GM12874 (cell line): ENCODE results near the gene TIMM8A.

ENCODE experiments used
- CTCF ChIP-seq: IDR thresholded peaks from 2 replicates; pipeline ENCODE4 v1.5.1; 2011; ENCODE audit warnings: low read depth, mild to moderate bottlenecking, control low read depth, low read length, moderate library complexity; ENCODE audit not compliant: insufficient read depth

The TIMM8A gene

GRCh38 chrX:101369687-101370086 is 21.1 kb upstream of the TIMM8A start:
- no peak for TF ChIP-seq CTCF

GRCh38 chrX:101368800-101369199 is 20.3 kb upstream of the TIMM8A start:
- no peak for TF ChIP-seq CTCF

GRCh38 chrX:101365301-101365795 is 16.8 kb upstream of the TIMM8A start:
- TF ChIP-seq CTCF = no peak

- no peak for TF ChIP-seq CTCF
These were observed 14.2 kb upstream of the TIMM8A start for GRCh38 chrX:101362757-101363156.

GRCh38 chrX:101362116-101362515 is 13.6 kb upstream of the TIMM8A start:
- TF ChIP-seq CTCF = no peak

- TF ChIP-seq CTCF = no peak
These were observed 11.8 kb upstream of the TIMM8A start for GRCh38 chrX:101360390-101360789.

- TF ChIP-seq CTCF = no peak
These were observed 11.4 kb upstream of the TIMM8A start for GRCh38 chrX:101359966-101360365.
